AG10803 (cell line): ENCODE measurements around the gene PPFIA2.
"Not testable (repeated sequence)": the region's sequence is repeated elsewhere in the genome, so short reads cannot be mapped to it uniquely, and the experiment has no call there.

ENCODE experiments used
- DNase-seq: peaks from one replicate; pipeline ENCODE4 v3.0.0; 2010; ENCODE audit warnings: low read depth
- H3K4me3 ChIP-seq: 2 replicates; pipeline ENCODE4 v1.5.1; 2011; ENCODE audit warnings: mild to moderate bottlenecking, low read length, control low read depth
- TF ChIP-seq, protein P1 (sequence below): conservative IDR thresholded peaks from 2 replicates; pipeline ENCODE4 v1.5.1; 2011; ENCODE audit warnings: mild to moderate bottlenecking, low read length, control low read depth, inconsistent platforms

PPFIA2 gene

DNA sequence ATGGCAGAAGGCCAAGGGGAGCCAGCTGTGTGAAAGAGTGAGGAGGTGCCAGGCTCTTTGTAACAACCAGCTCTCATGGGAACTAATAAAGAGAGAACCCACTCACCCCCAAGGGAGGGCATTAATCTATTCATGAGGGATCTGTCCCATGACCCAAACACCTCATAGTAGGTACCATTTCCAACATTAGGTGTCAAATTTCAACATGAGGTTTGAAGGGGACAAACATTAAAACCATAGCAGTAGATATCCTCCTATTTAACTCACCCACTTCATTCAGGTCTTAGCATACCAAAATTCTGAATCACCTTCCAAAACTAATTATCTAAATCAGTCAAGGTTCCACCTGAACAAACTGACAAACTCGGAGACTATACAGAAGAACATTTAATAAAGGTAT lies 75.3 kb downstream of the PPFIA2 start:
- no peak for DNase-seq

DNA sequence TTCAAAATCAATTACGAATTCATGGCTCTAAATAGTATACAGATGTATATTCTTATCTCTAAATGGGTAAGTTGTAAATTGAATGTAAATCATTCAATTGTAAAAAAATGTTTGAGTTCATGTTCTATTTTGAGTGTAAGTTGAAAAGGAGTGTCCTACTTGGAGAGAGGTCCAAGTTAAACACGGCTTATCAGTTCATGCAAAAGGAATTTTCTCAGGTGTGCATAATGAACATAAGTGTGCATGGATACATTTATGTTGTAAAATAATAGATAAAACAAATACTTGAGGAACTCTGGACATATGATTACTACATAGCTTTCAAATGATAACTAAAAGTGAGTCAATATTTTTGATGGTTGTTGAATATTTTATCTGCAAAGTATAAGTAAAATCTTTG lies 79.5 kb downstream of the PPFIA2 start:
- H3K4me3 ChIP-seq: no peak overlapping the region
- DNase-seq: no peak
- TF ChIP-seq, protein P1, sequence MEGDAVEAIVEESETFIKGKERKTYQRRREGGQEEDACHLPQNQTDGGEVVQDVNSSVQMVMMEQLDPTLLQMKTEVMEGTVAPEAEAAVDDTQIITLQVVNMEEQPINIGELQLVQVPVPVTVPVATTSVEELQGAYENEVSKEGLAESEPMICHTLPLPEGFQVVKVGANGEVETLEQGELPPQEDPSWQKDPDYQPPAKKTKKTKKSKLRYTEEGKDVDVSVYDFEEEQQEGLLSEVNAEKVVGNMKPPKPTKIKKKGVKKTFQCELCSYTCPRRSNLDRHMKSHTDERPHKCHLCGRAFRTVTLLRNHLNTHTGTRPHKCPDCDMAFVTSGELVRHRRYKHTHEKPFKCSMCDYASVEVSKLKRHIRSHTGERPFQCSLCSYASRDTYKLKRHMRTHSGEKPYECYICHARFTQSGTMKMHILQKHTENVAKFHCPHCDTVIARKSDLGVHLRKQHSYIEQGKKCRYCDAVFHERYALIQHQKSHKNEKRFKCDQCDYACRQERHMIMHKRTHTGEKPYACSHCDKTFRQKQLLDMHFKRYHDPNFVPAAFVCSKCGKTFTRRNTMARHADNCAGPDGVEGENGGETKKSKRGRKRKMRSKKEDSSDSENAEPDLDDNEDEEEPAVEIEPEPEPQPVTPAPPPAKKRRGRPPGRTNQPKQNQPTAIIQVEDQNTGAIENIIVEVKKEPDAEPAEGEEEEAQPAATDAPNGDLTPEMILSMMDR: no peak

More for the DNA sequence above, 75.3 kb downstream of the PPFIA2 start:
- TF ChIP-seq, protein P1: no peak
- no peak overlapping the region for H3K4me3 ChIP-seq

DNA sequence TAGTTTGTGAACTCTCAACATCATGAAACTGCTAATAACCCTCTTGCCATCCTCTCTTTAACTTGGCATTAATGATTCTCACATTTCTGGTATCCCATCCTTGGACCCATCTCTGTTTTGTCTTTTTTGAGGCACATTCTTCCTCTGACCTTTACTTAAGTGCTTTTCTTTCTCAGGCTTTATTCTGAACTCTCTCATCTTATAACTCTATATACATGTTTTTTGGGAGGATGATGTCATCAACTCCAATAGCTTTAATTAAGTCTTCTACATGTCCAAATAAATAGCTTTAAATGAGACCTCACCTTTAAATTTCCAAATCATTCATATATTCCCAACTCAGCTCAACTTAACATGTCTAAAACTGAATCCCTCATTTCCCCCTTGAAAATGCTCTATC lies 88.4 kb downstream of the PPFIA2 start:
- H3K4me3 ChIP-seq: no peak overlapping the region
- TF ChIP-seq, protein P1: no peak
- no peak for DNase-seq

DNA sequence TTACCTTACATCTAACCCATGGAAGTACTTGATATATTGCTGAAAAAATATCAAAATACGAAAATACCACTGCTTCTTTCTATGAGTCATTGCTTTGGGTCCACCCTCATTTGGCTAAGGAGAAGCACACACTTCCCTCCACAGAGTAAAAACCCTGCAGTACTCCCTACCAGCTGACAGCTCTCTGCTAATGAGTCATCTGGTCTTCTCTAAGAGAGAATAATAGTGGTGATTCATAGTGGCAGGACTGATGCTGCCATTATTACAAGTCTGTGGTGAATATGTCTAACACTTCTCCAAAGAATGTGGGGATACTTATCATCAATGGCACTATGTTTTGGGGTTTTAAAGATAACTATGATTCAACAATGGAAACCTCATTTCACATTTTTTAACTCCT lies 90.7 kb downstream of the PPFIA2 start:
- TF ChIP-seq, protein P1: no peak
- peak; percentile 66 for DNase-seq
- no peak overlapping the region for H3K4me3 ChIP-seq

DNA sequence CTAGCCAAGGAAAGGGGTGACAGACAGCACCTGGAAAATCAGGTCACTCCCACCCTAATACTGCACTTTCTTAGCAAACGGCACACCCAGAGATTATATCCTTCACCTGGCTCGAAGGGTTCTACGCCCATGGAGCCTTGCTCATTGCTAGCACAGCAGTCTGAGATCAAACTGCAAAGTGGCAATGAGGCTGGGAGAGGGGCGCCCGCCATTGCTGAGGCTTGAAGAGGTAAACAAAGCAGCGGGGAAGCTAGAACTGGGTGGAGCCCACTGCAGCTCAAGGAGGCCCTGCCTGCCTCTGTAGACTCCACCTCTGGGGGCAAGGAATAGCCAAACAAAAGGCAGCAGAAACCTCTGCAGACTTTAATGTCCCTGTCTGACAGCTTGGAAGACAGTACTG lies 99.8 kb downstream of the PPFIA2 start:
- not testable (repeated sequence) for DNase-seq, H3K4me3 ChIP-seq

DNA sequence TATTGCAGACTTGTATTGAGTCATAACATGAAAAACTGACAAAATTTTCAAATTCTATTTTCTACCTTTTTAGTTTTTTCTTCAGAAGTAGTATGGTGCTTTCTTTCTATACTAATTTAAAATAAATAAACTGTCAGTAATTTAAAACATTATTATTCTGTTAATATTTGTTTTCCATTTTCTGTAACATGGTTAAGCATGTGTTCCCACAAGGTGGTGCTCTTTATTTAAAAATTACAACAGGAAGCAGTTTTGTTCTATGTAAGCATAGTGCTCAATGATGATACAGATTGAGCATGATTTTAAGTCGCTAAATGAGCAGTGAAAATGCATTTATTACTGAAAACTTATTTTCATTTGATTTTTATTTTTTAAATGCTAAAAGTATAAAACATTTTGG lies 114.6 kb downstream of the PPFIA2 start:
- H3K4me3 ChIP-seq: no peak overlapping the region
- TF ChIP-seq, protein P1: peak; percentile 56
- peak; percentile 48 for DNase-seq

DNA sequence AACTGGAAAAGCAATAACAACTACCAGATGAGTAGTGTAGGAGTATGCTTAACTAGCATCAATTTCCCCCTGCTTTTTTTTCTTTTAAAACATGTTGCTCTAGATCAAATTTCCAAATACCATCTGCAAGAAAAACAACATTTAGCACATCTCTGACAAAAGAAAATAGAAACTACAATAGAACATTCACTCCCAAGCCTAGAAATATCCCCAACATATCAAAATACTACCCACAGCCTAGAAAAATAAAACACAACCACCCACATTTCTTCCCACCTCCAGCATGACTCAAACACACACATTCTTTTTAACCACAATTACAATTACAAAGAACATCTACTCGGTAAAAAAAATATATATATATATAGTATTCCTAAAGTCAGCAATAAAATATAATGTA lies 120.0 kb downstream of the PPFIA2 start:
- TF ChIP-seq, protein P1: no peak
- no peak overlapping the region for H3K4me3 ChIP-seq
- DNase-seq: no peak

DNA sequence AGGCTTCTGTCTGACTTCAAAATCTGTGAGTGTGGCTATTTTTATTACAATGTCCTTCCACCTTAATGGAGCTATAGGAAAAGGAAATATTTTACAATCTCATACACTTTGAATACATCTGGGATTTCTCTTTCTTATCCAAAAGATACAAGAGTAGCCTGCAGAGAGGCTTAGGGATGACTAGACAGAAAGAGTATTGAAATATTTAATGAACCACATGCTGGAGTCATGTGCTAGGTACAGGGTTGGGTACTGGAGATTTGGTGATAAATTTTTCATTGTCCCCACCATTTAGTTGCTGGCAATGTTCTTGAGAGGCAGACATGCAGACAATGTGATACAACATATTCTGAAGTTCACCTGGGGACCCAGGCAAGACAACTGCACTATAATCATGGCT lies 126.0 kb downstream of the PPFIA2 start:
- TF ChIP-seq, protein P1: no peak
- no peak for DNase-seq
- H3K4me3 ChIP-seq: no peak overlapping the region
